Measurements from ENCODE around the gene MED12.

The MED12 gene

DNA sequence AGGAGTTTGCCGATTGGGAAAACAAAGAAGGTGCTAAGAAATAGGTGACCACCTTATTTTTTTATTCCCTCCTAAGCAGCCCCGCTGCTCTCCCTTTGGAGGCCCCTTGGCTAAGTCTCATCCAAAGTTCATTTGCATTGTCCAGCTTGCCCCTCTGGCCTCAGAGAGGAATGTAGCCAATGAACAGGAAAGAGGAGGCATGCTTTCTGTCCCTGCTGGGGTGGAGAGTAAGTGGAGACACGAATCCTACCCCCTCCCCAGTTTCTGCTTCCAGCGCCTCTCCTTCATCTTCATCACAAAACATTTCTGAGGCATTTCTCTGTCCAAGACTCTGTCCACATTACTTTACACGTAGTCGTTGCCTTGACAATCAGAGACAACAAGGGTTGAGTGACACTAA is 64.9 kb downstream of the MED12 start:
- DNase-seq (ENCODE audit: extremely low spot score, insufficient read length, low read depth) = no peak
- FAIRE-seq = no peak

DNA sequence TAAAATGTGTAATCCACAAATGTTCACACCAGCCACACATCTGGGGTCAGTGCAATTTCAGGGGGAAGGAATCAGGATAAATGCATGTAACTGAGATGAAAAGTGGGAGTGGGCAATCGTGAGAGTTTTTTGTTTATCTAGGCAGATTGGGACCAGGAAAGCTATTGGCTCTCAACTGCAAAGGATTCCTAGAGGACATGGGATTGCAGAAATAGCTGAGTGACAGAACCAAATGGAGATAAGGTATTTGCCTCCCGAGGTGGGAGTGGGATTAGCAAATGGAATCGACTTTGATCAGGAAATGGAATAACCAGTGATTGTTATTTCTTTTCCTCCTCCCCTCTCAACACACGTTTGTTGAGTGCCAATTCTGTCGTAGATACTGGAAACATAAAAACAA is 65.7 kb downstream of the MED12 start:
- no peak for DNase-seq (ENCODE audit: extremely low spot score, insufficient read length, low read depth)
- FAIRE-seq = no peak

- FAIRE-seq = no peak
Observed at GRCh38 chrX:71184803-71185495, 66.6 kb downstream of the MED12 start.

DNA sequence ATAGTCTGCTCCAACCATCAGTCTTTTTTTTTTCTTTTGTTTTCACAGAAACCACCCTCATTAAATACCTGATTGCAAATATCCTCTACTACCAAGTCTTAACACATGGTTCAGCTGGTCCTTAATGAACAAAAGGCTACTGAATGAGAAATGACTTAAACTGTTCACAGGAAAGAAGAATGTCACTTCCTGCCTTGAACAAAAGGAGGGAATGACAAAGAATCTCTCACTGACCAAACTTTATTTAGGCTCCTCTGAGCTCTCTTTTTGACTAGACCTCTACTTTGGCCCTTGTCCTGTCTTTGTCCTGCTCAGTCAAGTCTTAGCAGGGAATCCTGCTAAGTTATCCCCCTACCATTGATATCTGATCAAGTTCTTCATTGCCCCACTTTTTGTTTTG is 72.9 kb downstream of the MED12 start:
- no peak for FAIRE-seq
- DNase-seq (ENCODE audit: extremely low spot score, insufficient read length, low read depth) = no peak

More at GRCh38 chrX:71184803-71185495, 66.6 kb downstream of the MED12 start:
- DNase-seq (ENCODE audit: extremely low spot score, insufficient read length, low read depth) = no peak

Data from GM18507 (cell line).